B cell (primary cell): ENCODE data around the gene CYP3A5.

Experiments
- EZH2 ChIP-seq: IDR thresholded peaks from 2 replicates; pipeline ENCODE4 v1.6.1; 2012; ENCODE audit warnings: borderline replicate concordance, low read depth, mild to moderate bottlenecking, moderate library complexity, low read length; ENCODE audit not compliant: insufficient read depth, poor library complexity, severe bottlenecking
- TF ChIP-seq, protein P1 (sequence below): fragments of 200-600 bp; IDR thresholded peaks from one replicate; pipeline ENCODE4 v1.8.0; 2022; ENCODE audit warnings: antibody characterized with exemption, mild to moderate bottlenecking

DNA sequence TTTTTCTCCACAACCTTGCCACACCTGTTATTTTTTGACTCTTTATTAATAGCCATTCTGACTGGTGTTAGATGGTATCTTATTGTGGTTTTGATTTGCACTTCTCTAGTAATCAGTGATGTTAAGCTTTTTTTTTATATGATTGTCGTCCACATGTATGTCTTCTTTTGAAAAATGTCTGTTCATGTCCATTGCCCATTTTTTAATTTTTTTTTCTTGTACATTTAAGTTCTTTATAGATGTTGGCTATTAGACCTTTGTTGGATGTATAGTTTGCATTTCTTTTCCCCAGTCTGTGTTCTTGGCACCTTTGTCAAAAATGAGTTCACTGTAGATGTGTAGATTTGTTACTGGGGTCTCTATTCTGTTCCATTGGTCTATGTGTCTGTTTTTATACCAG lies 34.2 kb downstream of the CYP3A5 start:
- TF ChIP-seq, protein P1, sequence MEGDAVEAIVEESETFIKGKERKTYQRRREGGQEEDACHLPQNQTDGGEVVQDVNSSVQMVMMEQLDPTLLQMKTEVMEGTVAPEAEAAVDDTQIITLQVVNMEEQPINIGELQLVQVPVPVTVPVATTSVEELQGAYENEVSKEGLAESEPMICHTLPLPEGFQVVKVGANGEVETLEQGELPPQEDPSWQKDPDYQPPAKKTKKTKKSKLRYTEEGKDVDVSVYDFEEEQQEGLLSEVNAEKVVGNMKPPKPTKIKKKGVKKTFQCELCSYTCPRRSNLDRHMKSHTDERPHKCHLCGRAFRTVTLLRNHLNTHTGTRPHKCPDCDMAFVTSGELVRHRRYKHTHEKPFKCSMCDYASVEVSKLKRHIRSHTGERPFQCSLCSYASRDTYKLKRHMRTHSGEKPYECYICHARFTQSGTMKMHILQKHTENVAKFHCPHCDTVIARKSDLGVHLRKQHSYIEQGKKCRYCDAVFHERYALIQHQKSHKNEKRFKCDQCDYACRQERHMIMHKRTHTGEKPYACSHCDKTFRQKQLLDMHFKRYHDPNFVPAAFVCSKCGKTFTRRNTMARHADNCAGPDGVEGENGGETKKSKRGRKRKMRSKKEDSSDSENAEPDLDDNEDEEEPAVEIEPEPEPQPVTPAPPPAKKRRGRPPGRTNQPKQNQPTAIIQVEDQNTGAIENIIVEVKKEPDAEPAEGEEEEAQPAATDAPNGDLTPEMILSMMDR, result no peak
- TF ChIP-seq EZH2, result no peak
